ES-I3 (cell line): ENCODE data around the gene ELMO1.

Source experiments
- H3K36me3 ChIP-seq: 2 replicates; pipeline ENCODE4 v1.6.1; 2013; ENCODE audit warnings: mild to moderate bottlenecking, low read length, control low read depth, moderate library complexity; ENCODE audit not compliant: insufficient read depth
- H3K4me1 ChIP-seq: 2 replicates; pipeline ENCODE4 v1.6.1; 2013; ENCODE audit warnings: mild to moderate bottlenecking, control low read depth, low read length; ENCODE audit not compliant: insufficient read depth
- H3K9ac ChIP-seq: 2 replicates; pipeline ENCODE4 v1.6.1; 2013; ENCODE audit warnings: low read depth, mild to moderate bottlenecking, low read length, moderate library complexity
- H3K9me3 ChIP-seq: 2 replicates; pipeline ENCODE4 v1.6.1; 2013; ENCODE audit warnings: mild to moderate bottlenecking, low read length, moderate library complexity; ENCODE audit not compliant: control insufficient read depth, insufficient read depth

ELMO1 gene

GRCh38 chr7:37198906-37199485 lies 249.7 kb downstream of the ELMO1 start:
- no peaks in the 10 kb centered on the region; the same call in 1 of the 2 replicates for H3K36me3 ChIP-seq
- H3K9ac ChIP-seq: no peak overlapping the region
- H3K4me1 ChIP-seq: 0 out of 2 replicates have a peak, but pooled peaks cover 2% of the 10 kb centered on the region
- no peaks in the 10 kb centered on the region for H3K9me3 ChIP-seq

GRCh38 chr7:37198041-37198905 lies 250.4 kb downstream of the ELMO1 start:
- Histone ChIP-seq H3K36me3 (no peaks in the 10 kb centered on the region; the same call in 1 of the 2 replicates), H3K4me1 (peaks cover 4% of the 10 kb centered on the region; the same call in 1 of the 2 replicates), H3K9ac (no peak overlapping the region), H3K9me3 (no peaks in the 10 kb centered on the region)

- Histone ChIP-seq H3K9ac (no peak overlapping the region), H3K9me3 (no peaks in the 10 kb centered on the region), H3K4me1 (peaks cover 7% of the 10 kb centered on the region; the same call in 1 of the 2 replicates), H3K36me3 (no peaks in the 10 kb centered on the region; the same call in 1 of the 2 replicates)
Measured at GRCh38 chr7:37197108-37197507, 251.6 kb downstream of the ELMO1 start.

- no peaks in the 10 kb centered on the region for H3K9me3 ChIP-seq
- H3K4me1 ChIP-seq: peaks cover 7% of the 10 kb centered on the region; the same call in 1 of the 2 replicates
- H3K9ac ChIP-seq: no peak overlapping the region
- H3K36me3 ChIP-seq: no peaks in the 10 kb centered on the region; the same call in 1 of the 2 replicates
Measured at GRCh38 chr7:37196676-37197075, 252.0 kb downstream of the ELMO1 start.

- H3K4me1 ChIP-seq: peaks cover 5% of the 10 kb centered on the region; the same call in 1 of the 2 replicates
- H3K9me3 ChIP-seq: no peaks in the 10 kb centered on the region
- no peaks in the 10 kb centered on the region; the same call in 1 of the 2 replicates for H3K36me3 ChIP-seq
- H3K9ac ChIP-seq: no peak overlapping the region
Measured at GRCh38 chr7:37195388-37195787, 253.3 kb downstream of the ELMO1 start.

- H3K9me3 ChIP-seq: no peaks in the 10 kb centered on the region
- H3K9ac ChIP-seq: no peak overlapping the region
- no peaks in the 10 kb centered on the region; the same call in 1 of the 2 replicates for H3K36me3 ChIP-seq
- H3K4me1 ChIP-seq: peaks cover 5% of the 10 kb centered on the region; the same call in 1 of the 2 replicates
Measured at GRCh38 chr7:37194943-37195342, 253.7 kb downstream of the ELMO1 start.

- Histone ChIP-seq H3K9me3 (no peaks in the 10 kb centered on the region), H3K36me3 (no peaks in the 10 kb centered on the region; the same call in 1 of the 2 replicates), H3K4me1 (peaks cover 5% of the 10 kb centered on the region; the same call in 1 of the 2 replicates), H3K9ac (no peak overlapping the region)
Measured at GRCh38 chr7:37193775-37194135, 254.9 kb downstream of the ELMO1 start.

GRCh38 chr7:37193087-37193774 lies 255.4 kb downstream of the ELMO1 start:
- Histone ChIP-seq H3K9me3 (no peaks in the 10 kb centered on the region), H3K4me1 (peaks cover 5% of the 10 kb centered on the region; the same call in 1 of the 2 replicates), H3K9ac (no peak overlapping the region), H3K36me3 (no peaks in the 10 kb centered on the region; the same call in 1 of the 2 replicates)

GRCh38 chr7:37191797-37192196 lies 256.9 kb downstream of the ELMO1 start:
- H3K36me3 ChIP-seq: no peaks in the 10 kb centered on the region
- H3K9me3 ChIP-seq: no peaks in the 10 kb centered on the region
- H3K9ac ChIP-seq: no peak overlapping the region
- H3K4me1 ChIP-seq: peaks cover 5% of the 10 kb centered on the region; the same call in 1 of the 2 replicates

- H3K36me3 ChIP-seq: no peaks in the 10 kb centered on the region
- H3K4me1 ChIP-seq: peaks cover 10% of the 10 kb centered on the region; the same call in 1 of the 2 replicates
- H3K9me3 ChIP-seq: no peaks in the 10 kb centered on the region
- H3K9ac ChIP-seq: no peak overlapping the region
Measured at GRCh38 chr7:37187179-37187578, 261.5 kb downstream of the ELMO1 start.

GRCh38 chr7:37186753-37187152 lies 261.9 kb downstream of the ELMO1 start:
- no peaks in the 10 kb centered on the region for H3K9me3 ChIP-seq
- H3K9ac ChIP-seq: no peak overlapping the region
- H3K4me1 ChIP-seq: peaks cover 10% of the 10 kb centered on the region; the same call in 1 of the 2 replicates
- no peaks in the 10 kb centered on the region for H3K36me3 ChIP-seq

- no peak overlapping the region for H3K9ac ChIP-seq
- no peaks in the 10 kb centered on the region for H3K36me3 ChIP-seq
- peaks cover 10% of the 10 kb centered on the region; the same call in 1 of the 2 replicates for H3K4me1 ChIP-seq
- no peaks in the 10 kb centered on the region for H3K9me3 ChIP-seq
Measured at GRCh38 chr7:37181550-37181932, 267.1 kb downstream of the ELMO1 start.

- H3K9ac ChIP-seq: no peak overlapping the region
- peaks cover 10% of the 10 kb centered on the region; the same call in 1 of the 2 replicates for H3K4me1 ChIP-seq
- H3K9me3 ChIP-seq: no peaks in the 10 kb centered on the region
- no peaks in the 10 kb centered on the region for H3K36me3 ChIP-seq
Measured at GRCh38 chr7:37180828-37181549, 267.7 kb downstream of the ELMO1 start.

GRCh38 chr7:37176079-37176478 lies 272.6 kb downstream of the ELMO1 start:
- H3K9me3 ChIP-seq: no peaks in the 10 kb centered on the region
- no peaks in the 10 kb centered on the region for H3K36me3 ChIP-seq
- H3K9ac ChIP-seq: no peak overlapping the region
- no peaks in the 10 kb centered on the region; the same call in 1 of the 2 replicates for H3K4me1 ChIP-seq
